HUES6 (cell line): ENCODE results near the gene UMAD1.
"Not testable (repeated sequence)": the region's sequence is repeated elsewhere in the genome, so short reads cannot be mapped to it uniquely, and the experiment has no call there.

Source experiments
- H3K27ac ChIP-seq: 2 replicates; pipeline ENCODE4 v1.7.0; 2013; ENCODE audit warnings: low read depth, mild to moderate bottlenecking, low read length, inconsistent platforms
- H3K27me3 ChIP-seq: 2 replicates; pipeline ENCODE4 v1.6.1; 2013; ENCODE audit warnings: low read length; ENCODE audit not compliant: control insufficient read depth, insufficient read depth
- H3K36me3 ChIP-seq: 2 replicates; pipeline ENCODE4 v1.6.1; 2013; ENCODE audit warnings: low read length; ENCODE audit not compliant: control insufficient read depth, insufficient read depth
- H3K4me1 ChIP-seq: 2 replicates; pipeline ENCODE4 v1.6.1; 2013; ENCODE audit warnings: low read length; ENCODE audit not compliant: control insufficient read depth, insufficient read depth
- H3K4me3 ChIP-seq: 2 replicates; pipeline ENCODE4 v1.5.1; 2013; ENCODE audit warnings: low read depth, low read length
- H3K9ac ChIP-seq: one replicate; pipeline ENCODE4 v1.6.1; 2013; ENCODE audit warnings: mild to moderate bottlenecking, low read length
- H3K9me3 ChIP-seq: 2 replicates; pipeline ENCODE4 v1.6.1; 2013; ENCODE audit warnings: low read depth, low read length; ENCODE audit not compliant: control insufficient read depth, insufficient read depth

Gene UMAD1

GRCh38 chr7:7816816-7817536 lies 176.4 kb downstream of the UMAD1 start:
- no peaks in the 10 kb centered on the region for H3K27me3 ChIP-seq
- no peaks in the 10 kb centered on the region for H3K36me3 ChIP-seq
- H3K27ac ChIP-seq, result no peak overlapping the region
- no peak overlapping the region for H3K9ac ChIP-seq
- H3K9me3 ChIP-seq, result no peaks in the 10 kb centered on the region
- H3K4me3 ChIP-seq, result no peak overlapping the region
- H3K4me1 ChIP-seq, result peaks cover 15% of the 10 kb centered on the region

- Histone ChIP-seq H3K27ac (no peak overlapping the region), H3K9me3 (no peaks in the 10 kb centered on the region), H3K4me1 (peaks cover 21% of the 10 kb centered on the region), H3K27me3 (no peaks in the 10 kb centered on the region), H3K9ac (no peak overlapping the region), H3K4me3 (no peak overlapping the region), H3K36me3 (no peaks in the 10 kb centered on the region)
These were observed 177.2 kb downstream of the UMAD1 start for GRCh38 chr7:7817748-7818147.

- not testable (repeated sequence) for H3K27ac ChIP-seq
These were observed 177.6 kb downstream of the UMAD1 start for GRCh38 chr7:7818179-7818578.

GRCh38 chr7:7819442-7820247 lies 179.1 kb downstream of the UMAD1 start:
- no peak overlapping the region for H3K4me3 ChIP-seq
- H3K9me3 ChIP-seq, result no peaks in the 10 kb centered on the region
- H3K36me3 ChIP-seq, result no peaks in the 10 kb centered on the region
- no peak overlapping the region for H3K9ac ChIP-seq
- H3K27ac ChIP-seq, result no peak overlapping the region
- no peaks in the 10 kb centered on the region for H3K27me3 ChIP-seq
- H3K4me1 ChIP-seq, result peaks cover 30% of the 10 kb centered on the region

More at GRCh38 chr7:7818179-7818578, 177.6 kb downstream of the UMAD1 start:
- not testable (repeated sequence) for H3K9me3 ChIP-seq, H3K27me3 ChIP-seq, H3K9ac ChIP-seq, H3K36me3 ChIP-seq, H3K4me3 ChIP-seq
- peaks cover 21% of the 10 kb centered on the region for H3K4me1 ChIP-seq

- peaks cover 30% of the 10 kb centered on the region for H3K4me1 ChIP-seq
- H3K9ac ChIP-seq, result no peak overlapping the region
- no peaks in the 10 kb centered on the region for H3K9me3 ChIP-seq
- H3K4me3 ChIP-seq, result no peak overlapping the region
- no peaks in the 10 kb centered on the region for H3K27me3 ChIP-seq
- H3K36me3 ChIP-seq, result no peaks in the 10 kb centered on the region
- H3K27ac ChIP-seq, result no peak overlapping the region
These were observed 179.9 kb downstream of the UMAD1 start for GRCh38 chr7:7820409-7820808.

GRCh38 chr7:7820939-7821338 lies 180.4 kb downstream of the UMAD1 start:
- no peak overlapping the region for H3K9ac ChIP-seq
- no peak overlapping the region for H3K4me3 ChIP-seq
- H3K27ac ChIP-seq, result no peak overlapping the region

GRCh38 chr7:7821517-7821916 lies 181.0 kb downstream of the UMAD1 start:
- Histone ChIP-seq H3K4me3 (no peak overlapping the region), H3K9ac (no peak overlapping the region), H3K36me3 (no peaks in the 10 kb centered on the region), H3K9me3 (no peaks in the 10 kb centered on the region), H3K4me1 (peaks cover 30% of the 10 kb centered on the region), H3K27me3 (no peaks in the 10 kb centered on the region), H3K27ac (no peak overlapping the region; the same call in 1 of the 2 replicates)

More at GRCh38 chr7:7820939-7821338, 180.4 kb downstream of the UMAD1 start:
- Histone ChIP-seq H3K36me3 (no peaks in the 10 kb centered on the region), H3K9me3 (no peaks in the 10 kb centered on the region), H3K27me3 (no peaks in the 10 kb centered on the region), H3K4me1 (peaks cover 30% of the 10 kb centered on the region)

- H3K4me3 ChIP-seq, H3K9ac ChIP-seq, H3K27ac ChIP-seq, H3K27me3 ChIP-seq, H3K9me3 ChIP-seq, H3K36me3 ChIP-seq: not testable (repeated sequence)
- H3K4me1 ChIP-seq, result peaks cover 30% of the 10 kb centered on the region
These were observed 184.7 kb downstream of the UMAD1 start for GRCh38 chr7:7825294-7825693.

GRCh38 chr7:7829667-7830066 lies 189.1 kb downstream of the UMAD1 start:
- Histone ChIP-seq H3K4me1 (peaks cover 4% of the 10 kb centered on the region; the same call in 1 of the 2 replicates), H3K27me3 (no peaks in the 10 kb centered on the region), H3K9ac (no peak overlapping the region), H3K36me3 (no peaks in the 10 kb centered on the region), H3K27ac (no peak overlapping the region), H3K9me3 (no peaks in the 10 kb centered on the region), H3K4me3 (no peak overlapping the region)

- Histone ChIP-seq H3K9me3 (no peaks in the 10 kb centered on the region), H3K36me3 (no peaks in the 10 kb centered on the region), H3K4me1 (peaks cover 9% of the 10 kb centered on the region), H3K27me3 (no peaks in the 10 kb centered on the region), H3K4me3 (no peak overlapping the region), H3K9ac (no peak overlapping the region), H3K27ac (no peak overlapping the region)
These were observed 189.7 kb downstream of the UMAD1 start for GRCh38 chr7:7830122-7830878.

GRCh38 chr7:7832518-7832917 lies 192.0 kb downstream of the UMAD1 start:
- no peaks in the 10 kb centered on the region for H3K36me3 ChIP-seq
- H3K27ac ChIP-seq, result no peak overlapping the region
- H3K9ac ChIP-seq, result no peak overlapping the region
- no peaks in the 10 kb centered on the region for H3K27me3 ChIP-seq
- no peaks in the 10 kb centered on the region for H3K9me3 ChIP-seq
- H3K4me1 ChIP-seq, result peaks cover 13% of the 10 kb centered on the region
- H3K4me3 ChIP-seq, result no peak overlapping the region
